ENCODE results near the gene TIGD2.

GRCh38 chr4:89108091-89108490, 3.2 kb upstream of the TIGD2 start:
- TF ChIP-seq CTCF (IDR thresholded peaks at IDR 0.05; ENCODE audit: low read depth, low read length, poor library complexity, severe bottlenecking) (no peak), EZH2phosphoT487 (IDR thresholded peaks at IDR 0.05; ENCODE audit: borderline replicate concordance, low read length) (no peak)
